Measurements from ENCODE around the gene PROK1. TPM values are rescaled to one million over a fixed set of nuclear protein-coding genes. Genes with fewer than 3 reads are reported as not detected.

Gene PROK1
- total RNA-seq, 1 donor from 2014 or later: not detected

DNA sequence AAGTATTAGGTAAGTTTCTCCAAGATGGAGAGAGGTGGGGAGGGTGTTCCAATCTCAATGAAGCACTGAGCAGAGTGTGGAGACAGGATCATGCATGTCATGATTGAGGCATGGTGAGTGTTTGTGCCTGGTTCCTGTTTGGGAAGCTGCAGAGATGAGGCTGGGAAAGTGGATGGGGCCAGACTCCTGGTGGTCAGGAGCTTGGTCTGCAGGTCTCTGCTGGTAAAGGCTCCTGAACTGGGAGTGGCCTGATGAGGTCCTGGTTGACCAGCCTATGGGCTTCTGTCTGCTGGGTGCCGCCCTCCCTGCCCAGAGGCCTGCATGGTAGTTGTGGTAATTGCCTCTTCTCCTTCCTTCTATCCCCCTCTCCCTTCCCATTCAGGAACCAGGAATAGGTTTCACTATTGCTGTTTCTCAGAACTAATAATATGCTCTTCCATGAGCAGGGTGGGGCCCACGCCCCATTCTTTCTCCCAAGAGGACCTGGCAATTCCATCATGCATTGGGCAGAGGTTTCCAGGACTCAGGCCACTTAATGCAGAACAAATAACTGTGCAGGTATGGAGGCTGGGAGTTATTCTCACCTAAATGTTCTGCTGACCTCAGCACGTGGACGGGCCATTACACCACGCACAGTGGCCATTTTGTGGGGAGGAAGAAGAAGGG, 24.5 kb downstream of the PROK1 start:
- no peak for DNase-seq (ENCODE audit: low read depth)
- Mint-ChIP-seq H3K27ac (ENCODE audit: unreplicated experiment) (no peak overlapping the region), H3K27me3 (ENCODE audit: low read depth, unreplicated experiment) (peaks cover 26% of the 10 kb centered on the region), H3K36me3 (ENCODE audit: low read depth, unreplicated experiment) (peaks cover 2% of the 10 kb centered on the region), H3K9me3 (ENCODE audit: unreplicated experiment) (no peaks in the 10 kb centered on the region), H3K4me3 (ENCODE audit: unreplicated experiment) (no peak overlapping the region), H3K4me1 (ENCODE audit: low read depth, unreplicated experiment) (peaks cover 19% of the 10 kb centered on the region)
- H3K9ac ChIP-seq (ENCODE audit: low read length): no peak overlapping the region
- no peak overlapping the region for H2AFZ ChIP-seq (ENCODE audit: low read depth, low read length)
- H4K20me1 ChIP-seq (ENCODE audit: insufficient read depth, low read length): no peaks in the 10 kb centered on the region
- TF ChIP-seq CTCF (IDR thresholded peaks at IDR 0.05; ENCODE audit: insufficient read depth, low read depth, low read length) (no peak), EZH2 (IDR thresholded peaks at IDR 0.05; ENCODE audit: insufficient read depth, low read length) (no peak)
- no peak overlapping the region for H3K27ac ChIP-seq (ENCODE audit: low read depth, low read length)
- H3K9me3 ChIP-seq (ENCODE audit: insufficient read depth, low read depth, low read length): no peaks in the 10 kb centered on the region
- no peaks in the 10 kb centered on the region for H3K36me3 ChIP-seq (ENCODE audit: insufficient read depth, low read length)
- H3K4me1 ChIP-seq (ENCODE audit: insufficient read depth, low read length): peaks cover 9% of the 10 kb centered on the region
- no peak for FAIRE-seq
- H3K79me2 ChIP-seq (ENCODE audit: insufficient read depth, low read length): no peaks in the 10 kb centered on the region
- peaks cover 6% of the 10 kb centered on the region for H3K27me3 ChIP-seq (ENCODE audit: insufficient read depth, low read length)
- H3K4me2 ChIP-seq (ENCODE audit: low read length): no peak overlapping the region
- no peak overlapping the region for H3K4me3 ChIP-seq (ENCODE audit: insufficient read depth, low read depth, low read length)

DNA sequence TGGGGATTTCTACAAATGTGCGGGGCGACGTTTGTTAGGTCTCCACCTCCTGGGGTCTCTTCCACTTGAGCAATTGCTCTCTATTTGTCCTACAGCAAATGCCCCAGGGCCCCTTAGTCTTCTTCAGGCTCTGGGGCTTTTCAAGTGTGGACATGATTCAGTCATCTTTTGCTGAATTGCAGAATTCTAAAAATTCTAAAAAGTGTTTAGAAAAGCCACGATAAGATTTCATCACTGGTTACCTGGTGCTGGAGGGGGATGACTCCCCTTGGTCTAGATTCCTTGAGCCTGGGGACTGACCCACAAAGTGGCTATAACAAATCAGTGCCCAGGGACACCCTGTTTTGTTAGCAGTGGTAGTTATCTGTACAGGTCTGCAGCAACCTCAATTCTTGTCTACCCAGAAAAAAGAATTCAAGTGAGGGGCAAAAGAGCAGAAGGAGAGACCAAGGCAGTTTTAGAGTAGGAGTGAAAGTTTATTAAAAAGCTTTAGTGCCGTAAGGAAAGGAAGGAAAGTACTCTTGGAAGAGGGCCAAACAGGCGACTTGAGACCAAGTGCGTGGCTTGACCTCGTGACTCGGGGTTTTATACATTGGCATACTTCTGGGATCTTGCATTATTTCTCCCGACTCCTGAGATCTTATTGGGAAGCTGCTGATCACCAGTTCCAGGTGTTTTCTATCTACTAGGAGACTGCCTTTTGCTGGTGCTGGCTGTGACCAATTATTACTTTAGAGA, 25.2 kb downstream of the PROK1 start:
- no peak overlapping the region for H3K27ac Mint-ChIP-seq (ENCODE audit: unreplicated experiment)
- H3K36me3 ChIP-seq (ENCODE audit: insufficient read depth, low read length): no peaks in the 10 kb centered on the region
- TF ChIP-seq EZH2 (IDR thresholded peaks at IDR 0.05; ENCODE audit: insufficient read depth, low read length): no peak
- TF ChIP-seq CTCF (IDR thresholded peaks at IDR 0.05; ENCODE audit: insufficient read depth, low read depth, low read length): no peak
- H3K4me2 ChIP-seq (ENCODE audit: low read length): no peak overlapping the region
- FAIRE-seq: no peak
- no peak overlapping the region for H3K9ac ChIP-seq (ENCODE audit: low read length)
- H3K27ac ChIP-seq (ENCODE audit: low read depth, low read length): no peak overlapping the region
- H2AFZ ChIP-seq (ENCODE audit: low read depth, low read length): no peak overlapping the region
- DNase-seq (ENCODE audit: low read depth): no peak
- no peak overlapping the region for H3K4me3 Mint-ChIP-seq (ENCODE audit: unreplicated experiment)
- H3K79me2 ChIP-seq (ENCODE audit: insufficient read depth, low read length): no peaks in the 10 kb centered on the region
- no peaks in the 10 kb centered on the region for H4K20me1 ChIP-seq (ENCODE audit: insufficient read depth, low read length)
- H3K9me3 ChIP-seq (ENCODE audit: insufficient read depth, low read depth, low read length): no peaks in the 10 kb centered on the region
- no peaks in the 10 kb centered on the region for H3K9me3 Mint-ChIP-seq (ENCODE audit: unreplicated experiment)
- H3K36me3 Mint-ChIP-seq (ENCODE audit: low read depth, unreplicated experiment): peaks cover 2% of the 10 kb centered on the region
- H3K4me3 ChIP-seq (ENCODE audit: insufficient read depth, low read depth, low read length): no peak overlapping the region
- peaks cover 9% of the 10 kb centered on the region for H3K4me1 ChIP-seq (ENCODE audit: insufficient read depth, low read length)
- peaks cover 6% of the 10 kb centered on the region for H3K27me3 ChIP-seq (ENCODE audit: insufficient read depth, low read length)
- peaks cover 24% of the 10 kb centered on the region for H3K27me3 Mint-ChIP-seq (ENCODE audit: low read depth, unreplicated experiment)
- peaks cover 19% of the 10 kb centered on the region for H3K4me1 Mint-ChIP-seq (ENCODE audit: low read depth, unreplicated experiment)

DNA sequence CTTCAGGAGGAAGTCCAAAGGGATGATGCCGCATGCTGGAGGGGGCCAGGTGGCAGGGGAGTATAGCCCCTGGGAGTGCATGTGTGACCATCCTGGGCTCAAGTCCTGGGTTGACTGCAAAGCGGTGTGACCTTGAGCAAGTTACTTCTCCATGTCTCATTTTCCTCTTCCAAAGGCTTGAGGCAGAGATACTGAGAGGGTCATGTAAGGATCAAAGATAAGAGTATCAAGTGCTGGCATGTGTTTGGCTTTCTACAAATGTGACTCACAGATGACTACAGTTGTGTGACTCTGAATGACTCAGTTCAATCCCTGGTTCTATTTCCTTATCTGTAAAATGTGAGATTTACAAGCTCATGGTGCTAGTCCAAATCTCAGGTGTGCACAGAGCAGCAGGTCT, 26.1 kb downstream of the PROK1 start:
- Histone ChIP-seq H3K9ac (ENCODE audit: low read length) (no peak overlapping the region), H3K4me2 (ENCODE audit: low read length) (peak overlapping the region; percentile 20), H3K9me3 (ENCODE audit: insufficient read depth, low read depth, low read length) (no peaks in the 10 kb centered on the region), H3K36me3 (ENCODE audit: insufficient read depth, low read length) (no peaks in the 10 kb centered on the region), H2AFZ (ENCODE audit: low read depth, low read length) (no peak overlapping the region), H3K27me3 (ENCODE audit: insufficient read depth, low read length) (peaks cover 11% of the 10 kb centered on the region), H3K79me2 (ENCODE audit: insufficient read depth, low read length) (no peaks in the 10 kb centered on the region), H4K20me1 (ENCODE audit: insufficient read depth, low read length) (no peaks in the 10 kb centered on the region), H3K4me3 (ENCODE audit: insufficient read depth, low read depth, low read length) (no peak overlapping the region), H3K4me1 (ENCODE audit: insufficient read depth, low read length) (peaks cover 9% of the 10 kb centered on the region), H3K27ac (ENCODE audit: low read depth, low read length) (no peak overlapping the region)
- DNase-seq (ENCODE audit: low read depth): peak; percentile 76
- no peak overlapping the region for H3K4me3 Mint-ChIP-seq (ENCODE audit: unreplicated experiment)
- FAIRE-seq: peak; percentile 65
- no peaks in the 10 kb centered on the region for H3K9me3 Mint-ChIP-seq (ENCODE audit: unreplicated experiment)
- H3K27ac Mint-ChIP-seq (ENCODE audit: unreplicated experiment): no peak overlapping the region
- peaks cover 19% of the 10 kb centered on the region for H3K4me1 Mint-ChIP-seq (ENCODE audit: low read depth, unreplicated experiment)
- H3K36me3 Mint-ChIP-seq (ENCODE audit: low read depth, unreplicated experiment): peaks cover 2% of the 10 kb centered on the region
- TF ChIP-seq EZH2 (IDR thresholded peaks at IDR 0.05; ENCODE audit: insufficient read depth, low read length) (no peak), CTCF (IDR thresholded peaks at IDR 0.05; ENCODE audit: insufficient read depth, low read depth, low read length) (no peak)
- H3K27me3 Mint-ChIP-seq (ENCODE audit: low read depth, unreplicated experiment): peaks cover 30% of the 10 kb centered on the region
